AG04450 (cell line): ENCODE data around the gene CLCF1. TPM values are rescaled to one million over a fixed set of nuclear protein-coding genes. Genes with fewer than 3 reads are reported as not detected.
A peak's percentile ranks its signal among the peaks of the same experiment; 100 is the strongest.

Experiments
- CTCF ChIA-PET: fragments of 300-600, 350-600 bp; formaldehyde crosslinking; extraction: SDS; loops from one replicate; lab custom pipeline; 2022; ENCODE audit warnings: antibody characterized with exemption, inconsistent platforms; lab: Charles Lee
- POLR2A ChIA-PET: fragments of 350-600 bp; formaldehyde crosslinking; extraction: SDS; loops from one replicate; lab custom pipeline; 2021; ENCODE audit warnings: antibody characterized with exemption, inconsistent platforms; lab: Yijun Ruan, JAX
- DNase-seq: peaks from one replicate; pipeline ENCODE4 v3.0.0-alpha.2; 2011; ENCODE audit warnings: low read depth, low spot score
- H3K27ac ChIP-seq: one replicate; pipeline ENCODE4 v1.5.1; 2012; ENCODE audit warnings: low read depth, low read length, control low read depth
- H3K27me3 ChIP-seq: one replicate; pipeline ENCODE4 v1.6.0; 2012; ENCODE audit warnings: low read length; ENCODE audit not compliant: control insufficient read depth, insufficient read depth
- H3K4me3 ChIP-seq: 2 replicates; pipeline ENCODE4 v1.5.1; 2011; ENCODE audit warnings: mild to moderate bottlenecking, low read depth, low read length, control low read depth
- H3K9me3 ChIP-seq: 2 replicates; pipeline ENCODE4 v1.5.1; 2012; ENCODE audit warnings: low read length; ENCODE audit not compliant: control insufficient read depth, insufficient read depth
- CTCF ChIP-seq: IDR thresholded peaks from 2 replicates; pipeline ENCODE4 v1.5.1; 2011; ENCODE audit warnings: low read depth, low read length, control low read depth, inconsistent platforms
- polyA plus RNA-seq: library from polyadenylated mRNA; depleted of rRNA; stranded (reverse); fragments of >200 nt; gene quantifications from 2 replicates; pipeline ENCODE4 v1.2.3, GENCODE V29; 2011

Gene CLCF1
- polyA plus RNA-seq, 1 experiment, result 11.4 TPM

GRCh38 chr11:67391304-67392182, 18.1 kb upstream of the CLCF1 start, which contains the start of gene RAD9A:
Gene RAD9A, plus strand, starts transcription at chr11:67391986. Its CDS starts 59 bp downstream, at chr11:67392045.
- ChIA-PET POLR2A (interaction anchor here (0.6 to 2.0 kb wide), 10 partner anchors 9 to 49 kb away, joined by 3 to 30 read pairs (median 4); partner anchors contain the start of genes CLCF1, POLD4 and PPP1CA), CTCF (interaction anchor here (0.5 to 24.1 kb wide), 6 partner anchors 10 to 343 kb away, joined by 4 to 716 read pairs (median 4); partner anchors contain the start of genes POLD4 and PPP1CA)
- Histone ChIP-seq H3K4me3 (peak within 1 kb of the TSS; percentile 92), H3K27me3 (no peaks in the 10 kb centered on the region), H3K27ac (peak within 1 kb of the TSS; percentile 87), H3K9me3 (no peaks in the 10 kb centered on the region)
- TF ChIP-seq CTCF, result no peak
- peak; percentile 81 for DNase-seq

GRCh38 chr11:67390947-67391303, 17.5 kb upstream of the CLCF1 start:
- Histone ChIP-seq H3K4me3 (peak overlapping the region; percentile 92), H3K27me3 (no peaks in the 10 kb centered on the region), H3K27ac (peak overlapping the region; percentile 87), H3K9me3 (no peaks in the 10 kb centered on the region)
- CTCF ChIA-PET, result interaction anchor here (2.7 to 24.1 kb wide), 2 partner anchors 10 to 33 kb away, joined by 22 to 716 read pairs; partner anchors contain the start of genes POLD4 and PPP1CA
- POLR2A ChIA-PET, result no interaction called here
- no peak for DNase-seq
- no peak for TF ChIP-seq CTCF

- Histone ChIP-seq H3K9me3 (no peaks in the 10 kb centered on the region), H3K27ac (no peak overlapping the region), H3K4me3 (no peak overlapping the region), H3K27me3 (no peaks in the 10 kb centered on the region)
- CTCF ChIA-PET, result interaction anchor here (0.6 to 24.1 kb wide), 5 partner anchors 8 to 31 kb away, joined by 3 to 716 read pairs (median 5); partner anchors contain the start of genes POLD4 and PPP1CA
- POLR2A ChIA-PET, result no interaction called here
- peak; percentile 60 for TF ChIP-seq CTCF
- no peak for DNase-seq
Observed at GRCh38 chr11:67389477-67389876, 16.1 kb upstream of the CLCF1 start.

GRCh38 chr11:67387518-67387917, 14.1 kb upstream of the CLCF1 start:
- TF ChIP-seq CTCF, result no peak
- H3K27ac ChIP-seq, result no peak overlapping the region
- H3K9me3 ChIP-seq, result no peaks in the 10 kb centered on the region
- ChIA-PET CTCF (interaction anchor here (24.1 kb wide), 1 partner anchor 29 kb away, joined by 716 read pairs; the partner anchor contains the start of gene POLD4), POLR2A (no interaction called here)
- no peak overlapping the region for H3K4me3 ChIP-seq
- H3K27me3 ChIP-seq, result no peaks in the 10 kb centered on the region
- DNase-seq, result no peak
